ENCODE results near the gene SLC6A3. TPM values are rescaled to one million over a fixed set of nuclear protein-coding genes. Genes with fewer than 3 reads are reported as not detected.

Gene SLC6A3
- total and polyA plus RNA-seq, 2 donors (not counting 3 experiments of a cell fraction or from before 2014, with no cell fraction given), result not detected

DNA sequence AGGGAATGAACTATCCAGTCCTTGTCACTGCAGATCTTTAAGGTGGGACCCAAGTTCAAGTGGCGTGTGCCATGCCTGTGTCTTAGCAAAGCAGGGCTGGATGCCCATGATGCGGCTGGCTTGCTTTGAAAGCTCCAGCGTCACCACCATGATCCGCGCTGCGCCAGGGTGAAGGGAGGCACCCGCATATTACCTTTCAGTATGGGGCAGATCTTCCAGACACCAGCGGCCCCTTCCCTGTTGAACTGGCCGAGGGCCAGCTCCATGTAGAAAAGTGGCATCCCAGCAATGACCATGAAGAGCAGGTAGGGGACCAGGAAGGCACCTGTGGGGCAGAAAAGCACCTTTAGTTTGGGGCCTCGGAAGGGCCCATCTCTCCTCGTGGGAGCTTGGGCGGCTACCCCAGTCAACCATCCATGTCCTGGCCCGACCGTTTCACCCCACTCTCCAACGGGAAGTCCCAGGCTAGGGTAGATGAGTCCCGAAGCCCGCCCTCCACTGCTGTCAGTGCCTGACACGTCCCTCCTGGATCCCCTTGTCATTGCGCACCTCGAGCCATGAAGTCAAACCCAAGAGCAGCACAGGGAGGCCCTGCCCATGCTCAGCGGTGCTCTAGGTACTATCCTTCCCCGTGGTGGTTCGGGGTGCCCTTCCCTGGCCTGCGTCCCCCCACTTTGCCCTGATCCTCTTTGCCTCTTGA lies 3.9 kb downstream of the SLC6A3 start:
- H3K9ac ChIP-seq (replicated peaks; ENCODE audit: extremely low read depth, insufficient read depth, low read length), result no peak overlapping the region
- no peaks in the 10 kb centered on the region for H3K79me2 ChIP-seq (ENCODE audit: control insufficient read depth, insufficient read depth, low read length)
- no peak overlapping the region for H3K4me3 ChIP-seq (replicated peaks in 1 of 3; ENCODE audit: insufficient read depth in 1 of 3, low read depth in 1 of 3, low read length in 3 of 3)
- TF ChIP-seq, protein P1, sequence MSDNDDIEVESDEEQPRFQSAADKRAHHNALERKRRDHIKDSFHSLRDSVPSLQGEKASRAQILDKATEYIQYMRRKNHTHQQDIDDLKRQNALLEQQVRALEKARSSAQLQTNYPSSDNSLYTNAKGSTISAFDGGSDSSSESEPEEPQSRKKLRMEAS (IDR thresholded peaks at IDR 0.05; ENCODE audit: insufficient read depth, insufficient read length), result no peak
- TF ChIP-seq MYC (IDR thresholded peaks at IDR 0.05; ENCODE audit: low read depth, low read length) (no peak), CTCF (IDR thresholded peaks at IDR 0.05; ENCODE audit: extremely low read depth in 1 of 2, insufficient read depth in 1 of 2, low read depth in 1 of 2, low read length in 2 of 2) (no peak), GATA2 (IDR thresholded peaks at IDR 0.05; ENCODE audit: insufficient read depth, insufficient read length, low read depth, low read length) (no peak), FOS (IDR thresholded peaks at IDR 0.05; ENCODE audit: borderline replicate concordance, insufficient read depth, low read length) (no peak), POLR2AphosphoS5 (IDR thresholded peaks at IDR 0.05; ENCODE audit: insufficient read depth, low read depth, low read length) (no peak), POLR2A (IDR thresholded peaks at IDR 0.05; ENCODE audit: low read depth, low read length) (no peak), JUN (IDR thresholded peaks at IDR 0.05; ENCODE audit: borderline replicate concordance, insufficient read depth, insufficient read length, low read depth) (no peak), EZH2 (IDR thresholded peaks at IDR 0.05; ENCODE audit: borderline replicate concordance, low read depth, low read length, severe bottlenecking) (no peak)
- H3K36me3 ChIP-seq (ENCODE audit: control insufficient read depth in 2 of 2, extremely low read depth in 1 of 2, insufficient read depth in 2 of 2, low read length in 2 of 2), result no peaks in the 10 kb centered on the region
- no peak for DNase-seq (ENCODE audit: low read depth, low spot score)
- peaks cover 25 to 27% of the 10 kb centered on the region in 2 experiments for H3K27me3 ChIP-seq (ENCODE audit: control insufficient read depth in 2 of 2, insufficient read depth in 2 of 2, low read length in 2 of 2)
- no peak overlapping the region for H2AFZ ChIP-seq (ENCODE audit: low read depth, low read length)
- H4K20me1 ChIP-seq (replicated peaks; ENCODE audit: control insufficient read depth, extremely low read depth, insufficient read depth, low read length), result no peaks in the 10 kb centered on the region
- FAIRE-seq, result no peak
- CTCF ChIA-PET, result no interaction called here
- no peaks in the 10 kb centered on the region for H3K4me1 ChIP-seq (ENCODE audit: control insufficient read depth, extremely low read depth, insufficient read depth, low read length)
- intact Hi-C loops (cut with micrococcal nuclease) (no loop called here), dilution Hi-C loops (cut with MboI; ENCODE audit: extremely low pct_ligation_motif_present, low sequenced_read_pairs) (no loop called here)
- no peak overlapping the region for H3K4me2 ChIP-seq (ENCODE audit: insufficient read depth, low read length)
- no TSS peak for BruUV-seq (replicated peaks)
- no peaks in the 10 kb centered on the region for H3K9me3 ChIP-seq (replicated peaks; ENCODE audit: control insufficient read depth, insufficient read depth, low read length)
- H3K9me1 ChIP-seq (replicated peaks; ENCODE audit: control insufficient read depth, extremely low read depth, insufficient read depth, low read length), result no peaks in the 10 kb centered on the region
- H3K27ac ChIP-seq (ENCODE audit: insufficient read depth, low read depth, low read length), result no peak overlapping the region
- POLR2A ChIA-PET, result no interaction called here
